OCI-LY3 (cell line): Measurements from ENCODE around the gene SLC1A1.

Experiments
- CTCF ChIP-seq: fragments of 200-600, 300-600 bp; sonication (generic); IDR thresholded peaks from 2 replicates; pipeline ENCODE4 v1.5.1; 2014; ENCODE audit warnings: antibody characterized with exemption, low read length, low read depth
- EZH2phosphoT487 ChIP-seq: fragments of 200-600 bp; shearing (Covaris generic); IDR thresholded peaks from 2 replicates; pipeline ENCODE4 v1.6.1; 2018; ENCODE audit warnings: antibody characterized with exemption, mixed run types, low read depth

- no peak for TF ChIP-seq CTCF
- no peak for TF ChIP-seq EZH2phosphoT487
Observed at GRCh38 chr9:4499917-4500316, 9.6 kb downstream of the SLC1A1 start.
